ENCODE measurements around the gene PRSS1.

PRSS1 gene

GRCh38 chr7:142800088-142800487, 50.8 kb downstream of the PRSS1 start:
- no peak for ATAC-seq (ENCODE audit: insufficient read depth, low read depth)
- no peaks in the 10 kb centered on the region for H3K27me3 ChIP-seq (ENCODE audit: insufficient read depth, low read length, poor library complexity)
- H3K4me2 ChIP-seq (ENCODE audit: insufficient read depth, low read length): peak overlapping the region; percentile 61
- peaks cover 80% of the 10 kb centered on the region for H3K36me3 ChIP-seq (ENCODE audit: insufficient read depth, low read length)
- H3K27ac ChIP-seq (ENCODE audit: low read length): peak overlapping the region; percentile 97
- TF ChIP-seq EZH2 (IDR thresholded peaks at IDR 0.05; ENCODE audit: borderline replicate concordance, low read depth, low read length, severe bottlenecking): no peak
- no peak for TF ChIP-seq CTCF (IDR thresholded peaks at IDR 0.05; ENCODE audit: borderline replicate concordance, extremely low read depth, low read length, poor library complexity, severe bottlenecking)
- no peak overlapping the region for H2AFZ ChIP-seq (ENCODE audit: low read depth, low read length)
- H3K4me1 ChIP-seq (ENCODE audit: insufficient read depth, low read length): peaks cover 78% of the 10 kb centered on the region
- DNase-seq: peak; percentile 9
- H3K4me3 ChIP-seq (ENCODE audit: low read depth in 1 of 2, low read length in 2 of 2): peak overlapping the region; percentile 42 to 60; a peak in 3 of 4 replicates
- no peaks in the 10 kb centered on the region for H3K9me3 ChIP-seq (ENCODE audit: insufficient read depth, low read length, severe bottlenecking)
- peaks cover 93% of the 10 kb centered on the region for H3K79me2 ChIP-seq (ENCODE audit: insufficient read depth, low read length)
- H3K9ac ChIP-seq (ENCODE audit: low read depth, low read length): peak overlapping the region; percentile 99
- no peaks in the 10 kb centered on the region for H4K20me1 ChIP-seq (ENCODE audit: insufficient read depth, low read length)

- H4K20me1 ChIP-seq (ENCODE audit: insufficient read depth, low read length): no peaks in the 10 kb centered on the region
- peaks cover 78% of the 10 kb centered on the region for H3K4me1 ChIP-seq (ENCODE audit: insufficient read depth, low read length)
- H3K4me3 ChIP-seq (ENCODE audit: low read depth in 1 of 2, low read length in 2 of 2): peak overlapping the region; percentile 42 to 60; a peak in 3 of 4 replicates
- ATAC-seq (ENCODE audit: insufficient read depth, low read depth): no peak
- H2AFZ ChIP-seq (ENCODE audit: low read depth, low read length): no peak overlapping the region
- TF ChIP-seq EZH2 (IDR thresholded peaks at IDR 0.05; ENCODE audit: borderline replicate concordance, low read depth, low read length, severe bottlenecking): no peak
- TF ChIP-seq CTCF (IDR thresholded peaks at IDR 0.05; ENCODE audit: borderline replicate concordance, extremely low read depth, low read length, poor library complexity, severe bottlenecking): no peak
- peak overlapping the region; percentile 97 for H3K27ac ChIP-seq (ENCODE audit: low read length)
- peaks cover 80% of the 10 kb centered on the region for H3K36me3 ChIP-seq (ENCODE audit: insufficient read depth, low read length)
- H3K79me2 ChIP-seq (ENCODE audit: insufficient read depth, low read length): peaks cover 95% of the 10 kb centered on the region
- no peaks in the 10 kb centered on the region for H3K27me3 ChIP-seq (ENCODE audit: insufficient read depth, low read length, poor library complexity)
- peak; percentile 53 for DNase-seq
- H3K9ac ChIP-seq (ENCODE audit: low read depth, low read length): peak overlapping the region; percentile 99
- H3K4me2 ChIP-seq (ENCODE audit: insufficient read depth, low read length): peak overlapping the region; percentile 61
- no peaks in the 10 kb centered on the region for H3K9me3 ChIP-seq (ENCODE audit: insufficient read depth, low read length, severe bottlenecking)
Observed at GRCh38 chr7:142800699-142801260, 51.5 kb downstream of the PRSS1 start.

- ATAC-seq (ENCODE audit: insufficient read depth, low read depth): no peak
- TF ChIP-seq CTCF (IDR thresholded peaks at IDR 0.05; ENCODE audit: borderline replicate concordance, extremely low read depth, low read length, poor library complexity, severe bottlenecking) (no peak), EZH2 (IDR thresholded peaks at IDR 0.05; ENCODE audit: borderline replicate concordance, low read depth, low read length, severe bottlenecking) (no peak)
- Histone ChIP-seq H3K27me3 (ENCODE audit: insufficient read depth, low read length, poor library complexity) (no peaks in the 10 kb centered on the region), H3K36me3 (ENCODE audit: insufficient read depth, low read length) (peaks cover 73% of the 10 kb centered on the region), H3K79me2 (ENCODE audit: insufficient read depth, low read length) (peaks cover 95% of the 10 kb centered on the region), H3K4me3 (ENCODE audit: low read depth in 1 of 2, low read length in 2 of 2) (peak overlapping the region in 1 of 2 experiments; percentile 36; a peak in 3 of 4 replicates), H3K27ac (ENCODE audit: low read length) (peak overlapping the region; percentile 97), H4K20me1 (ENCODE audit: insufficient read depth, low read length) (no peaks in the 10 kb centered on the region), H3K9ac (ENCODE audit: low read depth, low read length) (peak overlapping the region; percentile 99), H3K9me3 (ENCODE audit: insufficient read depth, low read length, severe bottlenecking) (no peaks in the 10 kb centered on the region), H2AFZ (ENCODE audit: low read depth, low read length) (no peak overlapping the region), H3K4me2 (ENCODE audit: insufficient read depth, low read length) (peak overlapping the region; percentile 55), H3K4me1 (ENCODE audit: insufficient read depth, low read length) (peaks cover 86% of the 10 kb centered on the region)
- DNase-seq: peak; percentile 36
Observed at GRCh38 chr7:142801601-142802295, 52.5 kb downstream of the PRSS1 start.
